ENCODE results near the gene PLS1. TPM values are rescaled to one million over a fixed set of nuclear protein-coding genes. Genes with fewer than 3 reads are reported as not detected.

PLS1 gene
- total RNA-seq, 4 donors from 2014 or later = 58.7 to 507 (median 340) TPM

GRCh38 chr3:142595141-142595540, 1.1 kb upstream of the PLS1 start:
- no peaks in the 10 kb centered on the region for H3K27me3 ChIP-seq
- no peak for DNase-seq
- in situ Hi-C loops (cut with MboI; ENCODE audit: low pct_ligation_motif_present in 1 of 4, low pct_unique_long_range_greater_than_20kb in 1 of 4, low sequenced_read_pairs in 3 of 4) (loop anchor here in 3 of 4 donors (10.0 to 25.0 kb wide), 2 partner anchors 392 to 400 kb away; no protein-coding TSS in a partner anchor), intact Hi-C loops (cut with DNase I; ENCODE audit: low total_unique reads) (no loop called here)
- H3K4me3 ChIP-seq = peak overlapping the region in 1 of 4 donors; percentile 68
- WGBS, 2 donors (ENCODE audit: low coverage in 1 of 2) = 15 to 26% methylated on average over 1 of the region's 1 CpG
- H3K36me3 ChIP-seq = no peaks in the 10 kb centered on the region
- no peaks in the 10 kb centered on the region for H3K9me3 ChIP-seq
- H3K4me1 ChIP-seq = peaks cover 0 to 26% (median 3%) of the 10 kb centered on the region in 4 donors
- no peak for TF ChIP-seq CTCF (IDR thresholded peaks at IDR 0.05)
- no peak for TF ChIP-seq POLR2AphosphoS5 (IDR thresholded peaks at IDR 0.05)
- TF ChIP-seq EP300 (IDR thresholded peaks at IDR 0.05; ENCODE audit: low read depth) = no peak
- TF ChIP-seq POLR2A (IDR thresholded peaks at IDR 0.05) = no peak
- H3K27ac ChIP-seq = peak overlapping the region; percentile 80 to 88 (median 82)

GRCh38 chr3:142595581-142595950, 627 bp upstream of the PLS1 start:
- Histone ChIP-seq H3K4me3 (peak overlapping the region; percentile 32 to 74 (median 62)), H3K27me3 (no peaks in the 10 kb centered on the region), H3K9me3 (no peaks in the 10 kb centered on the region), H3K27ac (peak overlapping the region; percentile 80 to 88 (median 82)), H3K4me1 (peaks cover 0 to 29% (median 3%) of the 10 kb centered on the region in 4 donors), H3K36me3 (no peaks in the 10 kb centered on the region)
- no peak for TF ChIP-seq EP300 (IDR thresholded peaks at IDR 0.05; ENCODE audit: low read depth)
- no peak for TF ChIP-seq POLR2AphosphoS5 (IDR thresholded peaks at IDR 0.05)
- no peak for TF ChIP-seq CTCF (IDR thresholded peaks at IDR 0.05)
- no peak for TF ChIP-seq POLR2A (IDR thresholded peaks at IDR 0.05)
- in situ Hi-C loops (cut with MboI; ENCODE audit: low pct_ligation_motif_present in 1 of 4, low pct_unique_long_range_greater_than_20kb in 1 of 4, low sequenced_read_pairs in 3 of 4) (loop anchor here in 3 of 4 donors (10.0 to 25.0 kb wide), 2 partner anchors 392 to 399 kb away; no protein-coding TSS in a partner anchor), intact Hi-C loops (cut with DNase I; ENCODE audit: low total_unique reads) (no loop called here)
- no peak for DNase-seq
- 13% methylated on average over 7 of the region's 7 CpGs for whole genome bisulfite sequencing, 2 donors (ENCODE audit: low coverage in 1 of 2)

GRCh38 chr3:142596726-142597088, 514 bp downstream of the PLS1 start:
- Histone ChIP-seq H3K27ac (peak overlapping the region; percentile 80 to 88 (median 82)), H3K9me3 (no peaks in the 10 kb centered on the region), H3K27me3 (no peaks in the 10 kb centered on the region), H3K4me3 (peak overlapping the region; percentile 43 to 74 (median 62)), H3K36me3 (no peaks in the 10 kb centered on the region), H3K4me1 (peaks cover 0 to 37% (median 6%) of the 10 kb centered on the region in 4 donors)
- TF ChIP-seq POLR2AphosphoS5 (IDR thresholded peaks at IDR 0.05) = no peak
- TF ChIP-seq EP300 (IDR thresholded peaks at IDR 0.05; ENCODE audit: low read depth) = no peak
- TF ChIP-seq POLR2A (IDR thresholded peaks at IDR 0.05) = no peak
- TF ChIP-seq CTCF (IDR thresholded peaks at IDR 0.05) = no peak
- intact Hi-C loops (cut with DNase I; ENCODE audit: low total_unique reads) (no loop called here), in situ Hi-C loops (cut with MboI; ENCODE audit: low pct_ligation_motif_present in 1 of 4, low pct_unique_long_range_greater_than_20kb in 1 of 4, low sequenced_read_pairs in 3 of 4) (loop anchor here in 3 of 4 donors (10.0 to 25.0 kb wide), 2 partner anchors 391 to 398 kb away; no protein-coding TSS in a partner anchor)
- DNase-seq = no peak
- WGBS, 2 donors (ENCODE audit: low coverage in 1 of 2) = 8 to 24% methylated on average over 5 of the region's 5 CpGs

- H3K27ac ChIP-seq = peak overlapping the region; percentile 80 to 88 (median 82)
- peak; percentile 41 for DNase-seq
- no peaks in the 10 kb centered on the region for H3K36me3 ChIP-seq
- peak overlapping the region in 3 of 4 donors; percentile 56 to 74 (median 68) for H3K4me3 ChIP-seq
- TF ChIP-seq CTCF (IDR thresholded peaks at IDR 0.05) = no peak
- TF ChIP-seq EP300 (IDR thresholded peaks at IDR 0.05; ENCODE audit: low read depth) = no peak
- peak; percentile 76 for TF ChIP-seq POLR2A (IDR thresholded peaks at IDR 0.05)
- peak in 2 of 3 donors; percentile 74 to 88 for TF ChIP-seq POLR2AphosphoS5 (IDR thresholded peaks at IDR 0.05)
- intact Hi-C loops (cut with DNase I; ENCODE audit: low total_unique reads) = no loop called here
- peaks cover 0 to 45% (median 15%) of the 10 kb centered on the region in 4 donors for H3K4me1 ChIP-seq
- WGBS, 2 donors (ENCODE audit: low coverage in 1 of 2) = 43 to 50% methylated on average over 1 to 3 of the region's 3 CpGs
- no peaks in the 10 kb centered on the region for H3K9me3 ChIP-seq
- in situ Hi-C loops (cut with MboI; ENCODE audit: low pct_ligation_motif_present in 1 of 4, low pct_unique_long_range_greater_than_20kb in 1 of 4, low sequenced_read_pairs in 3 of 4) = loop anchor here in 3 of 4 donors (10.0 to 25.0 kb wide), 2 partner anchors 389 to 397 kb away; no protein-coding TSS in a partner anchor
- no peaks in the 10 kb centered on the region for H3K27me3 ChIP-seq
Measured at GRCh38 chr3:142597906-142598305, 1.7 kb downstream of the PLS1 start.
